ENCODE measurements around the gene COQ4. TPM values are rescaled to one million over a fixed set of nuclear protein-coding genes. Genes with fewer than 3 reads are reported as not detected.
A peak's percentile ranks its signal among the peaks of the same experiment; 100 is the strongest.

The COQ4 gene
- total RNA-seq, 1 experiment from 2014 or later: 19.1 TPM

DNA sequence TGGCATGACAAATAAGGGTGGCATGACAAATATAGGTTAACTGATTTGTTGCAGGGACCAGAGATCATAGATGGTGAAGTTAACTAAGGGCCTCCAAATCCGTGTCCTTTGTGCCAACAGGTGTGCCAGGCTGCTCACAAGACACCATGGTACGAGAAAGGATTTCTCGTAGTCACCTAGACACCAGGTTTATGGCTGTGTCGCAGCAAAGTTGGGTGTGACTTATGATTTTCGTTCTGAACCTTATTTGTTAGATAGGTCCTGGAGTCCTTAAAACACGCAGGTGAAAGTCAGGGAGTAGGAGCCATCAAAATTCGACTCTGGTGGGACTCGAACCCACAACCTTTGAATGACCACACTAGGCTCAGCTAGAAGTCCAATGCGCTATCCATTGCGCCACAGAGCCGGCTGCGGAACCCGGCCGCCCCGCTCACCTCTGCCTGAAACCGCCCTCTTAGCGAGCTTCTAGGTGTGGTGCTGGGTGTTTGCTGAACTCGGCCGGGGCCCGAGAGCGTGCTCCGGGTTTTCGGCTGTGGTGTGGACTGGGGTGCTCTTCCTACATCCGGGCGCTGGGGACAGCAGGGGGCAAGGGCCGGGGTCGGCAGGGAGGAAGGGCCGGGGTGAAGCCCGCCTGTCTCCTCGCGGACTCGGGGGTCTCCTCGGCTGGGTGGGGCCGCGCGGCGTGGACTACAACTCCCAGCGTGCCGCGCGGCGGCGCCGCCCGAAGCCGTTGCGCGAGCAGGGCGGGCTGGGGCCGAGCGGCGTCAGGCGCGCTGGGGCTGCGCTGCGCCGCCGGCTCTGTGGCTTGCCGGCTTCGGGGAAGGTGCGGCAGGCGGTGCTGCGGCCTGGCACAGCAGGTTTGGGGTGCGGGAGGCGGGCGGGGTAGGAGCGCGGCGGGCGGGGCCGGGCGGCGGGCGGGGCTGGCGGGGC is 17.4 kb downstream of the COQ4 start, which contains the start of gene SLC27A4:
TSS of gene SLC27A4 (plus strand) at position 767 of the 930 bp plus-strand sequence. CDS start 2,606 bp downstream, outside the sequence.
- intact Hi-C loops (cut with micrococcal nuclease; ENCODE audit: unreplicated experiment) (loop anchor here (10.0 kb wide), 1 partner anchor 45 kb away; no protein-coding TSS in a partner anchor), in situ Hi-C loops (cut with HindIII; ENCODE audit: low pct_unique_long_range_greater_than_20kb, low sequenced_read_pairs) (no loop called here)
- Histone ChIP-seq H3K27ac (ENCODE audit: low read length) (peak within 1 kb of the TSS; percentile 74), H3K36me3 (ENCODE audit: control insufficient read depth, insufficient read depth, low read length) (no peaks in the 10 kb centered on the region), H3K9me3 (ENCODE audit: control insufficient read depth, insufficient read depth, low read depth, low read length) (no peaks in the 10 kb centered on the region), H3K4me1 (ENCODE audit: control insufficient read depth, insufficient read depth, low read length) (no peaks in the 10 kb centered on the region), H3K27me3 (ENCODE audit: control insufficient read depth, insufficient read depth, low read length) (no peaks in the 10 kb centered on the region), H3K4me3 (ENCODE audit: low read depth in 2 of 2, low read length in 2 of 2) (peak within 1 kb of the TSS; percentile 69 to 80)
- DNase-seq (ENCODE audit: low read depth, low spot score) (peak; percentile 96), ATAC-seq (peak; percentile 91)
- POLR2A ChIA-PET: no interaction called here
- TSS peak; percentile 100 for BruUV-seq (replicated peaks)
- TF ChIP-seq TCF7L2 (IDR thresholded peaks at IDR 0.05; ENCODE audit: low read depth, low read length) (no peak; the same call in 1 of the 2 replicates), SIN3A (IDR thresholded peaks at IDR 0.05; ENCODE audit: borderline replicate concordance, insufficient read depth, low read depth, low read length) (no peak), POLR2AphosphoS5 (IDR thresholded peaks at IDR 0.05; ENCODE audit: low read depth, low read length) (peak; percentile 62; the same call in 1 of the 2 replicates)
- TF ChIP-seq, protein P1, sequence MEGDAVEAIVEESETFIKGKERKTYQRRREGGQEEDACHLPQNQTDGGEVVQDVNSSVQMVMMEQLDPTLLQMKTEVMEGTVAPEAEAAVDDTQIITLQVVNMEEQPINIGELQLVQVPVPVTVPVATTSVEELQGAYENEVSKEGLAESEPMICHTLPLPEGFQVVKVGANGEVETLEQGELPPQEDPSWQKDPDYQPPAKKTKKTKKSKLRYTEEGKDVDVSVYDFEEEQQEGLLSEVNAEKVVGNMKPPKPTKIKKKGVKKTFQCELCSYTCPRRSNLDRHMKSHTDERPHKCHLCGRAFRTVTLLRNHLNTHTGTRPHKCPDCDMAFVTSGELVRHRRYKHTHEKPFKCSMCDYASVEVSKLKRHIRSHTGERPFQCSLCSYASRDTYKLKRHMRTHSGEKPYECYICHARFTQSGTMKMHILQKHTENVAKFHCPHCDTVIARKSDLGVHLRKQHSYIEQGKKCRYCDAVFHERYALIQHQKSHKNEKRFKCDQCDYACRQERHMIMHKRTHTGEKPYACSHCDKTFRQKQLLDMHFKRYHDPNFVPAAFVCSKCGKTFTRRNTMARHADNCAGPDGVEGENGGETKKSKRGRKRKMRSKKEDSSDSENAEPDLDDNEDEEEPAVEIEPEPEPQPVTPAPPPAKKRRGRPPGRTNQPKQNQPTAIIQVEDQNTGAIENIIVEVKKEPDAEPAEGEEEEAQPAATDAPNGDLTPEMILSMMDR (IDR thresholded peaks at IDR 0.05): no peak
- TF ChIP-seq, protein P2, sequence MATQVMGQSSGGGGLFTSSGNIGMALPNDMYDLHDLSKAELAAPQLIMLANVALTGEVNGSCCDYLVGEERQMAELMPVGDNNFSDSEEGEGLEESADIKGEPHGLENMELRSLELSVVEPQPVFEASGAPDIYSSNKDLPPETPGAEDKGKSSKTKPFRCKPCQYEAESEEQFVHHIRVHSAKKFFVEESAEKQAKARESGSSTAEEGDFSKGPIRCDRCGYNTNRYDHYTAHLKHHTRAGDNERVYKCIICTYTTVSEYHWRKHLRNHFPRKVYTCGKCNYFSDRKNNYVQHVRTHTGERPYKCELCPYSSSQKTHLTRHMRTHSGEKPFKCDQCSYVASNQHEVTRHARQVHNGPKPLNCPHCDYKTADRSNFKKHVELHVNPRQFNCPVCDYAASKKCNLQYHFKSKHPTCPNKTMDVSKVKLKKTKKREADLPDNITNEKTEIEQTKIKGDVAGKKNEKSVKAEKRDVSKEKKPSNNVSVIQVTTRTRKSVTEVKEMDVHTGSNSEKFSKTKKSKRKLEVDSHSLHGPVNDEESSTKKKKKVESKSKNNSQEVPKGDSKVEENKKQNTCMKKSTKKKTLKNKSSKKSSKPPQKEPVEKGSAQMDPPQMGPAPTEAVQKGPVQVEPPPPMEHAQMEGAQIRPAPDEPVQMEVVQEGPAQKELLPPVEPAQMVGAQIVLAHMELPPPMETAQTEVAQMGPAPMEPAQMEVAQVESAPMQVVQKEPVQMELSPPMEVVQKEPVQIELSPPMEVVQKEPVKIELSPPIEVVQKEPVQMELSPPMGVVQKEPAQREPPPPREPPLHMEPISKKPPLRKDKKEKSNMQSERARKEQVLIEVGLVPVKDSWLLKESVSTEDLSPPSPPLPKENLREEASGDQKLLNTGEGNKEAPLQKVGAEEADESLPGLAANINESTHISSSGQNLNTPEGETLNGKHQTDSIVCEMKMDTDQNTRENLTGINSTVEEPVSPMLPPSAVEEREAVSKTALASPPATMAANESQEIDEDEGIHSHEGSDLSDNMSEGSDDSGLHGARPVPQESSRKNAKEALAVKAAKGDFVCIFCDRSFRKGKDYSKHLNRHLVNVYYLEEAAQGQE (IDR thresholded peaks at IDR 0.05; ENCODE audit: insufficient read depth in 1 of 2, low read depth in 2 of 2, low read length in 1 of 2): no peak
- CTCF ChIA-PET: no interaction called here

DNA sequence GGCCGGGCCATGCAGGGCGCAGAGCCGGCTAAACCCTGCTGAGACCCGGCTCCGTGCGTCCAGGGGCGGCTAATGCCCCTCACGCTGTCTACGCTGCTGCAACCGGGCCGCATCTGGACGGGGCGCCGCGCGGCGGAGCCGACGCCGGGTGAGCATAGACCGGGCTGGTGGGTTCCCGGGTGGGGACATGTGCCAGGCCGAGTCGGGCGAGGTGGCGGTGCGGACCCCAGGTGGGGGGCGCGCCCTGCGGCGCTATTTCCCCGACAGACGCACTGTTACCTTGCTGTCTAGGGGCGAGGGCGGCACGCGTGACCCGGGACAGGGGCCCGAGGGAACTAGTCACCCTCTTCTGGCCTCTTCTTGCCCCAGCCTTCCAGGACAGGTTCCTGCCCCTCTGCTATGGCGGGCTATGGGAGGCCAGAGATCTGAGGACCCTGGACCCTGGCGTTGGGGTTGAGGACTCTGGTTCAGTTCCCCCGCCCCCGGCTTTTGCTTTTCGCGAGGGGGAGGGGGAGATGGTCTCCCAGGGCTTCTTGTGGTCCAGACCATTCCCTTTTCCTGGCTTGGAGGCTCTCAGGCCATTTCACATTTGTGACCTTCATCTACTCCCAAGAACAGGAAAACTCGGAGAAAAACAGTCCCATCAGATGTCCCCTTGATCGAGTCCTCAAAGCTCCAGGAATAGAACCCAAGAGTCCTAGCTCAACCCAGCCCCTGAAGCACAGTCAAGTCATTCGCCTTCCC is 18.2 kb downstream of the COQ4 start:
- ChIA-PET POLR2A (no interaction called here), CTCF (interaction anchor here (0.5 to 1.5 kb wide), 7 partner anchors 21 to 281 kb away, joined by 3 to 10 read pairs (median 7); partner anchors contain the start of gene CERCAM)
- H3K27me3 ChIP-seq (ENCODE audit: control insufficient read depth, insufficient read depth, low read length): no peaks in the 10 kb centered on the region
- peak overlapping the region; percentile 70 for H3K27ac ChIP-seq (ENCODE audit: low read length)
- H3K9me3 ChIP-seq (ENCODE audit: control insufficient read depth, insufficient read depth, low read depth, low read length): no peaks in the 10 kb centered on the region
- DNase-seq (ENCODE audit: low read depth, low spot score): no peak
- H3K4me1 ChIP-seq (ENCODE audit: control insufficient read depth, insufficient read depth, low read length): no peaks in the 10 kb centered on the region
- peak overlapping the region; percentile 69 to 80 for H3K4me3 ChIP-seq (ENCODE audit: low read depth in 2 of 2, low read length in 2 of 2)
- no TSS peak for BruUV-seq (replicated peaks)
- peak; percentile 60 for ATAC-seq
- intact Hi-C loops (cut with micrococcal nuclease; ENCODE audit: unreplicated experiment): loop anchor here (10.0 kb wide), 1 partner anchor 46 kb away; no protein-coding TSS in a partner anchor
- H3K36me3 ChIP-seq (ENCODE audit: control insufficient read depth, insufficient read depth, low read length): no peaks in the 10 kb centered on the region
- 0 out of 2 replicates have a peak, but pooled peaks have one; percentile 27 for TF ChIP-seq TCF7L2 (IDR thresholded peaks at IDR 0.05; ENCODE audit: low read depth, low read length)
- TF ChIP-seq, protein P1 (IDR thresholded peaks at IDR 0.05): no peak
- in situ Hi-C loops (cut with HindIII; ENCODE audit: low pct_unique_long_range_greater_than_20kb, low sequenced_read_pairs): no loop called here

Measured in Panc1 (cell line).